DOHH2 (cell line): ENCODE results near the gene ELP4.

ENCODE experiments used
- EZH2phosphoT487 ChIP-seq: fragments of 200-600 bp; sonication (generic); IDR thresholded peaks from 2 replicates; pipeline ENCODE4 v1.6.1; 2017; ENCODE audit warnings: borderline replicate concordance, mild to moderate bottlenecking, antibody characterized with exemption, low read length, moderate library complexity, mixed read lengths
- TF ChIP-seq, protein P1 (sequence below): fragments of 200-600 bp; sonication (generic); IDR thresholded peaks from one replicate; pipeline ENCODE4 v1.5.1; 2014; ENCODE audit warnings: antibody characterized with exemption, mild to moderate bottlenecking, low read depth, low read length; ENCODE audit not compliant: poor library complexity, severe bottlenecking

- TF ChIP-seq, protein P1, sequence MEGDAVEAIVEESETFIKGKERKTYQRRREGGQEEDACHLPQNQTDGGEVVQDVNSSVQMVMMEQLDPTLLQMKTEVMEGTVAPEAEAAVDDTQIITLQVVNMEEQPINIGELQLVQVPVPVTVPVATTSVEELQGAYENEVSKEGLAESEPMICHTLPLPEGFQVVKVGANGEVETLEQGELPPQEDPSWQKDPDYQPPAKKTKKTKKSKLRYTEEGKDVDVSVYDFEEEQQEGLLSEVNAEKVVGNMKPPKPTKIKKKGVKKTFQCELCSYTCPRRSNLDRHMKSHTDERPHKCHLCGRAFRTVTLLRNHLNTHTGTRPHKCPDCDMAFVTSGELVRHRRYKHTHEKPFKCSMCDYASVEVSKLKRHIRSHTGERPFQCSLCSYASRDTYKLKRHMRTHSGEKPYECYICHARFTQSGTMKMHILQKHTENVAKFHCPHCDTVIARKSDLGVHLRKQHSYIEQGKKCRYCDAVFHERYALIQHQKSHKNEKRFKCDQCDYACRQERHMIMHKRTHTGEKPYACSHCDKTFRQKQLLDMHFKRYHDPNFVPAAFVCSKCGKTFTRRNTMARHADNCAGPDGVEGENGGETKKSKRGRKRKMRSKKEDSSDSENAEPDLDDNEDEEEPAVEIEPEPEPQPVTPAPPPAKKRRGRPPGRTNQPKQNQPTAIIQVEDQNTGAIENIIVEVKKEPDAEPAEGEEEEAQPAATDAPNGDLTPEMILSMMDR = no peak
- no peak for TF ChIP-seq EZH2phosphoT487
Measured at GRCh38 chr11:31512117-31512516, 2.5 kb downstream of the ELP4 start.
